IPS-20b (cell line): ENCODE data around the gene CYCS.
"Not testable (repeated sequence)": the region's sequence is repeated elsewhere in the genome, so short reads cannot be mapped to it uniquely, and the experiment has no call there.

Source experiments
- H3K27ac ChIP-seq: one replicate; pipeline ENCODE4 v1.5.1; 2013; ENCODE audit warnings: low read length
- H3K27me3 ChIP-seq: 2 replicates; pipeline ENCODE4 v1.6.1; 2013; ENCODE audit warnings: mild to moderate bottlenecking, low read length, inconsistent platforms; ENCODE audit not compliant: insufficient read depth
- H3K36me3 ChIP-seq: 2 replicates; pipeline ENCODE4 v1.6.1; 2013; ENCODE audit warnings: low read depth, mild to moderate bottlenecking, inconsistent platforms, low read length, moderate library complexity; ENCODE audit not compliant: insufficient read depth
- H3K4me1 ChIP-seq: 2 replicates; pipeline ENCODE4 v1.6.1; 2013; ENCODE audit warnings: mild to moderate bottlenecking, control low read depth, inconsistent platforms, low read length, moderate library complexity; ENCODE audit not compliant: insufficient read depth
- H3K4me3 ChIP-seq: 2 replicates; pipeline ENCODE4 v1.5.1; 2013; ENCODE audit warnings: mild to moderate bottlenecking, low read length, inconsistent platforms
- H3K9ac ChIP-seq: 2 replicates; pipeline ENCODE4 v1.6.1; 2013; ENCODE audit warnings: low read depth, mild to moderate bottlenecking, inconsistent platforms, low read length, moderate library complexity
- H3K9me3 ChIP-seq: 2 replicates; pipeline ENCODE4 v1.6.1; 2013; ENCODE audit warnings: mild to moderate bottlenecking, low read depth, low read length, inconsistent platforms; ENCODE audit not compliant: insufficient read depth

Gene CYCS

GRCh38 chr7:25125137-25125946 is at the start of gene CYCS:
Gene CYCS, minus strand, starts transcription at chr7:25125260. Its CDS starts 1,141 bp downstream, at chr7:25124119.
- H3K36me3 ChIP-seq: peaks cover 35% of the 10 kb centered on the region
- H3K4me1 ChIP-seq: no peaks in the 10 kb centered on the region
- H3K4me3 ChIP-seq: peak within 1 kb of the TSS; percentile 93
- no peaks in the 10 kb centered on the region for H3K9me3 ChIP-seq
- H3K27ac ChIP-seq: peak within 1 kb of the TSS; percentile 97
- H3K27me3 ChIP-seq: no peaks in the 10 kb centered on the region
- H3K9ac ChIP-seq: peak within 1 kb of the TSS; percentile 96

GRCh38 chr7:25173184-25173583 is 48.1 kb upstream of the CYCS start:
- peaks cover 20% of the 10 kb centered on the region; the same call in 1 of the 2 replicates for H3K4me1 ChIP-seq
- H3K27ac ChIP-seq: no peak overlapping the region
- H3K36me3 ChIP-seq: no peaks in the 10 kb centered on the region
- no peak overlapping the region for H3K9ac ChIP-seq
- H3K4me3 ChIP-seq: no peak overlapping the region
- H3K27me3 ChIP-seq: peaks cover 6% of the 10 kb centered on the region
- H3K9me3 ChIP-seq: no peaks in the 10 kb centered on the region; the same call in 1 of the 2 replicates

GRCh38 chr7:25171516-25171915 is 46.5 kb upstream of the CYCS start:
- no peaks in the 10 kb centered on the region for H3K36me3 ChIP-seq
- no peaks in the 10 kb centered on the region; the same call in 1 of the 2 replicates for H3K9me3 ChIP-seq
- H3K4me3 ChIP-seq: no peak overlapping the region
- H3K27me3 ChIP-seq: no peaks in the 10 kb centered on the region
- no peak overlapping the region for H3K9ac ChIP-seq
- H3K4me1 ChIP-seq: peaks cover 20% of the 10 kb centered on the region; the same call in 1 of the 2 replicates
- no peak overlapping the region for H3K27ac ChIP-seq

GRCh38 chr7:25171071-25171470 is 46.0 kb upstream of the CYCS start:
- Histone ChIP-seq H3K36me3 (no peaks in the 10 kb centered on the region), H3K27me3 (no peaks in the 10 kb centered on the region), H3K9ac (no peak overlapping the region), H3K4me1 (peaks cover 20% of the 10 kb centered on the region; the same call in 1 of the 2 replicates), H3K4me3 (no peak overlapping the region; the same call in 1 of the 2 replicates), H3K9me3 (no peaks in the 10 kb centered on the region; the same call in 1 of the 2 replicates), H3K27ac (no peak overlapping the region)

- H3K36me3 ChIP-seq: no peaks in the 10 kb centered on the region
- H3K27me3 ChIP-seq: no peaks in the 10 kb centered on the region
- peaks cover 20% of the 10 kb centered on the region; the same call in 1 of the 2 replicates for H3K4me1 ChIP-seq
- no peak overlapping the region for H3K9ac ChIP-seq
- H3K4me3 ChIP-seq: no peak overlapping the region
- H3K9me3 ChIP-seq: no peaks in the 10 kb centered on the region; the same call in 1 of the 2 replicates
- H3K27ac ChIP-seq: no peak overlapping the region
Observed at GRCh38 chr7:25169683-25170082, 44.6 kb upstream of the CYCS start.

GRCh38 chr7:25168145-25168544 is 43.1 kb upstream of the CYCS start:
- no peak overlapping the region for H3K9ac ChIP-seq
- no peak overlapping the region for H3K4me3 ChIP-seq
- H3K36me3 ChIP-seq: no peaks in the 10 kb centered on the region
- H3K9me3 ChIP-seq: no peaks in the 10 kb centered on the region; the same call in 1 of the 2 replicates
- H3K4me1 ChIP-seq: peaks cover 20% of the 10 kb centered on the region; the same call in 1 of the 2 replicates
- no peak overlapping the region for H3K27ac ChIP-seq
- H3K27me3 ChIP-seq: no peaks in the 10 kb centered on the region

- H3K27ac ChIP-seq: no peak overlapping the region
- H3K9ac ChIP-seq: no peak overlapping the region
- no peaks in the 10 kb centered on the region for H3K36me3 ChIP-seq
- no peaks in the 10 kb centered on the region for H3K27me3 ChIP-seq
- H3K4me1 ChIP-seq: peaks cover 20% of the 10 kb centered on the region; the same call in 1 of the 2 replicates
- no peak overlapping the region for H3K4me3 ChIP-seq
- no peaks in the 10 kb centered on the region; the same call in 1 of the 2 replicates for H3K9me3 ChIP-seq
Observed at GRCh38 chr7:25167262-25167843, 42.3 kb upstream of the CYCS start.

- H3K36me3 ChIP-seq, H3K4me1 ChIP-seq, H3K4me3 ChIP-seq, H3K9me3 ChIP-seq, H3K9ac ChIP-seq, H3K27ac ChIP-seq, H3K27me3 ChIP-seq: not testable (repeated sequence)
Observed at GRCh38 chr7:25159983-25160596, 35.0 kb upstream of the CYCS start.

GRCh38 chr7:25158966-25159365 is 33.9 kb upstream of the CYCS start:
- no peaks in the 10 kb centered on the region for H3K9me3 ChIP-seq

GRCh38 chr7:25151773-25152172 is 26.7 kb upstream of the CYCS start:
- Histone ChIP-seq H3K9ac (no peak overlapping the region), H3K36me3 (no peaks in the 10 kb centered on the region)

More at GRCh38 chr7:25158966-25159365, 33.9 kb upstream of the CYCS start:
- H3K4me1 ChIP-seq: no peaks in the 10 kb centered on the region
- no peaks in the 10 kb centered on the region for H3K36me3 ChIP-seq
- no peaks in the 10 kb centered on the region for H3K27me3 ChIP-seq
- no peak overlapping the region for H3K27ac ChIP-seq
- H3K4me3 ChIP-seq: no peak overlapping the region
- no peak overlapping the region for H3K9ac ChIP-seq

GRCh38 chr7:25149836-25150235 is 24.8 kb upstream of the CYCS start:
- peaks cover 8% of the 10 kb centered on the region; the same call in 1 of the 2 replicates for H3K4me1 ChIP-seq
- no peaks in the 10 kb centered on the region for H3K9me3 ChIP-seq
- H3K27me3 ChIP-seq: no peaks in the 10 kb centered on the region
- H3K9ac ChIP-seq: no peak overlapping the region
- H3K36me3 ChIP-seq: no peaks in the 10 kb centered on the region
- no peak overlapping the region for H3K27ac ChIP-seq
- no peak overlapping the region for H3K4me3 ChIP-seq

More at GRCh38 chr7:25151773-25152172, 26.7 kb upstream of the CYCS start:
- Histone ChIP-seq H3K4me3 (no peak overlapping the region), H3K27me3 (no peaks in the 10 kb centered on the region), H3K9me3 (no peaks in the 10 kb centered on the region), H3K4me1 (peaks cover 8% of the 10 kb centered on the region; the same call in 1 of the 2 replicates), H3K27ac (no peak overlapping the region)
